Activated CD4-positive, alpha-beta T cell treated with anti-CD3 and anti-CD28 coated beads, Interleukin-2, amount 50 U/mL, for 48 hours (primary cell): ENCODE measurements around the gene RWDD3.

Experiments
- DNase-seq, 2 experiments: peaks; one replicate each; pipeline ENCODE4 v3.0.0-alpha.2; 2020

The RWDD3 gene, protein sequence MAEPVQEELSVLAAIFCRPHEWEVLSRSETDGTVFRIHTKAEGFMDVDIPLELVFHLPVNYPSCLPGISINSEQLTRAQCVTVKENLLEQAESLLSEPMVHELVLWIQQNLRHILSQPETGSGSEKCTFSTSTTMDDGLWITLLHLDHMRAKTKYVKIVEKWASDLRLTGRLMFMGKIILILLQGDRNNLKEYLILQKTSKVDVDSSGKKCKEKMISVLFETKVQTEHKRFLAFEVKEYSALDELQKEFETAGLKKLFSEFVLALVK

DNA sequence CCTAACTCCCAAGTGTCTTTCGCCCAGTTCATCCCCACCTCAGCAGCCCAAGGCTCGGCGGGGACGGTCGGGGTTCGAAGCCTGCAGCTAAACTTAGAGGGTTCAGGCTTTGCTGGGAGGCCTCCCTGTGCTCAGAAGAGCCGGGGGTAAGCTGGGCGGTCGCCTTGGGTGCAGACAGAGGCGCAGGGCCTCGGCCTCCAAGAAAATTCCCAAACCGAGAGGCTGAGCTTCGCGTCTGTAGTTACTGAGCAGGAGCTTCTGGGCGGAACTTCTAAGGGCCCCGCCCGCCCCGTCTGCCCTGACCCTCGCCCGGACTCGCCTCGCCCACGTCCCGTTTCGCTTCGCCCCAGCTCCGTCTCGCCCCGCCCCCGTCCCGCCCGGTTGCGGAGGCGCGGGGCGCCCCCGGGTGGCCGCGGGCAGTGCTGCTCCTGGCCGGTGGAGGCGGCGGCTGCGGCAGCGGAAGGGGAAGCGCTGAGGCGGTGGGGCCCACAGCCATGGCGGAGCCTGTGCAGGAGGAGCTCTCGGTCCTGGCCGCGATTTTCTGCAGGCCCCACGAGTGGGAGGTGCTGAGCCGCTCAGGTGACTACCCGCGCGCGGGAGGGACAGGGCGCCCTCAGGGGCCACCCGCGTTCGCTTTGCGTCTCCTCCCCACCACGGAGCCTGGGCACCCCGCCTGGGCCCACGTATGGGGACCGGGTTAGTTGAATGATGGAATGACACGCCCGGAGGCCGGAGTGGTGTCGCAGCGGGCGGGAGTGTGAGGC lies at the start of gene RWDD3:
Gene RWDD3, plus strand, starts transcription at position 474 of the 764 bp plus-strand sequence. Its CDS starts 21 bp downstream, at position 495.
- DNase-seq = peak; percentile 92

DNA sequence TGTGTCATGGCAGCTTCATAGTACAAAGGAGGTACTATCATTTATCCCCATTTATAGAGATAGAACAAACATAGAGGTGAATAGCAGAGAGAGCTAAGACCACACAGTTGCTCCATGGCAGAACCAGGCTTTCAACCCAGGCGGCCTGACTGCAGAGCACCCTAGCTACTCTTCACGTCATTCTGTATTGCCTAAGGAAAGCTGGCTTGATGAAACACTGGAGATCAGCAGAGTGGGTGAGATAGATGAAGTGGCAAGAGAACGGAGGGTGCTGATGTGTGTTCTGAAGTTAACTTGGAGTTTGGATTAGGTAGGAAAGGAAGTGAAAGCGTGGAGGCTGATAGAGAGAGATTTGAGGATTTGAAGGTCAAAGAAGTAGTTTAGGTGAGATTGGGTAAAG lies 47.9 kb upstream of the RWDD3 start:
- no peak for DNase-seq

DNA sequence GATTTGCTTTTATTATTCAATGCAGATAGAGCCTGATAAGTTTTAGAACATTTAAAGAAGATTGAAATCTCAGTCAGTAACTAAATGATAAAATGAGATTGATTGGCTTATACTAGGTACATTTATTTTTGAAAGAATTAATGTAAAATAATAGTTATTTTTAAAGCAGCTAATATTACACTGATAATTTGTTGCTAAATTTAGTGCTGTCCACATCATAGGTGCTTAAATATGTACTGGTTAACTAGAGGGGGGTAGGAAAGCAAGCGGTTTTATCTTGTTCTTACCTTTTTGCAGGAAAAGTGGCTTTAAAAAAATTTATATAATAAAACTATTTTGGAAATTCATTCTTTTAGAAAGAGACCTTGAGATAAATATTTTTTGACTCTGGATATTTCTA lies 40.4 kb upstream of the RWDD3 start:
- DNase-seq = no peak

DNA sequence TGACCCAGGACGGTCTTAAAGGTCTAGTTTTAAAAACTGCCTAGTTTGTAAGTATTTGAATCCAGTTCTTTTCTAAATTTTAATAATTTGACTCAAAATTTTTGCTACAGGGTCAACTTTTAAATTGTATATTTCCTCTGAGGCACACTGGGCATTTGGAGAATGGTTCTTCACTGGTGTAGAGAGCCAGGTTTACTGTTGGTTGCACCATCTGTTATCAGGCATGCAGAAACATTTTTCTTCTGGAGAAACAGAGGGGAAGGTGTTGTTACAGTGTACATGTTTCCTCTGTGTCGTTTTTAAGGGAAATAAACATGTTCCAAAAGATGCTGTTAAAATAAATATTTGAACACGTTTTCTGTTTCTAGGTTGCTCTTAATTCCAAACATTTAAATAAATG lies 39.0 kb upstream of the RWDD3 start:
- no peak for DNase-seq

DNA sequence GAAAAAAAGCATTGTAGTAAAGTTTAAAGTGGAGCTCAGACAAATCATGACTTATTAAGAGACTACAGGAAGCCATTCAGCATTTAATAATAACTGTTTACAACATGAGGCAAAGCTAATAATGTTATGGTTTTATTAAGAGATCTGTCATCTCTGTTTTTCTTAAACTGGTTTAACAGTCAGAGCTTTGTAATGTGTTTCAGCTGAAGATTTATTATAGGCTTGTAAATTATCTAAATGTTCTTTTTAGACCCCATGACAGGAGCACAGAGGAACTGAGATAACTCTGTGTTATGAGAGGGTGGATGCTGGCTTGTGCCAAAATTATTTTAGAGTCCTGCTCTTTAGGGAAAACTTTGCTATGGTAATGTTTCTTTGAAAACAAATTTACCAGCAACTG lies 38.0 kb upstream of the RWDD3 start:
- no peak for DNase-seq

DNA sequence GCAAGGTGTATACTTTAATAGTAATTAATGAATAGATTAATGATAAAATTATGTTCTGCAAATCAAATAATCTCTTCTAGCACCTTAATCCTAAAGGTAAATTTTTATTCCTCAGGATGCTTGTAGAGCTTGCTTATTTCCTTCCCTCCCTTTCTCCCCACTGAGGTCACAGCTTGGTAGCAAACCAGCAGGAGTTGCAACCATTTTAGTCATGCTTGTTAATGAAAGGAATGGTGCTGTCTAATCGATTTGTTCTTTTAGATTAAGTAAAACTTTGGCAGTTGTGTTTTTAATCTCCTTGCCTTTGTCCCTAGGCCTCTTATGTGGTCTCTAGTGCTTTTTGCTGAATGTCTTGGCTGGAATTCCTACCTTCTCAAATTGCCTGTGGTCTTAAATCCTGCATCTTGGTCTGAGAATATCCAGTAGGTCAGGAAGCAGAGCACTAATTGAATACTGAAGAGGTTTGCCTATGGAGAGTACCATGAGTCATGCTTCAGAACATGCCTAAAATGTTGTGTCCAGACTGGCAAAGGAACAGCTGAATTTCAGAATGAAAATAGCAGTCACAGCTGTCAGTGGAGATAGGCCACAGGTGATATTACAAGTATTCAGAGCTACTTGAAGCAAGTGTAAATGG lies 36.3 kb upstream of the RWDD3 start:
- DNase-seq = no peak

DNA sequence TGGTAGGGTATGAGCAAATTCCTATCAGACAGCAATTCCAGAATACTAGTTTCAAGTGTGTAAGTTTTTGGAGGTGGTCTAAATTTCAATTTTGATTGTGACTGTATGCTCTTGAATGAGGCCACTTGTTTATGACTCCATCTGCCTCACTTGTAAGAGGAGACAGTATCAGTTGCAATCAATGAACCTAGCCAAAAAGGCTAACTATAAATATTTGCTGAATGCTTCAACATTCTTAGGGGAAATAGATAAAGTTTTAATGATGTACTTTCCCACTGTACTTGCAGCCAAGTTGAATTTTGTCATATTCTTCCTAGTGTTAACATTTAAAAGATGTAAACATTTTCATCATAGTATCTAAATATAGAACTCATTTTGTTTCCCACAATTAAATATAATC lies 32.1 kb upstream of the RWDD3 start:
- no peak for DNase-seq

DNA sequence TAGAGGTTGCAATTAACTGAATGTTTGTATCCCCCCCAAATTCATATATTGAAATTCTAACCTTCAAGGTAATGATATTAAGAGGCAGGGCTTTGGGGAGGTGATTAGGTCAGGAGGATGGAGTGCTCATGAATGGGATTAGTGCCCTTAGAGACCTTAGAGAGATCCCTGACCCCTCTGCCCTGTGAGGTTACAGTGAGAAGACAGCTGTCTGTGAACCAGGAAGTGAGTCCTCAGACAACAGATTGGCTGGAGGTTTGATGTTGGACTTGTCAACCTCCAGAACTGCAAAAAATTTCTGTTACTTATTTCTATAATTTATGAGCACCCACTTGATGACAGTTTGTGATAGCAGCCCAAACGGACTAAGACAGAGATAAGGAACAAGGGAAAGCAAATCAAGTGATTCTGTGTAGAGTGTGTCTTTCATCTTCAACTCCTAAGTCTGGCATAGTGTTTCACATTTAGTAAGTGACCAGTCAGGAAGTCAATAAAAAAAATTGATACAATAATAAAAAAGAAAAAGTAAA lies 30.0 kb upstream of the RWDD3 start:
- no peak for DNase-seq

DNA sequence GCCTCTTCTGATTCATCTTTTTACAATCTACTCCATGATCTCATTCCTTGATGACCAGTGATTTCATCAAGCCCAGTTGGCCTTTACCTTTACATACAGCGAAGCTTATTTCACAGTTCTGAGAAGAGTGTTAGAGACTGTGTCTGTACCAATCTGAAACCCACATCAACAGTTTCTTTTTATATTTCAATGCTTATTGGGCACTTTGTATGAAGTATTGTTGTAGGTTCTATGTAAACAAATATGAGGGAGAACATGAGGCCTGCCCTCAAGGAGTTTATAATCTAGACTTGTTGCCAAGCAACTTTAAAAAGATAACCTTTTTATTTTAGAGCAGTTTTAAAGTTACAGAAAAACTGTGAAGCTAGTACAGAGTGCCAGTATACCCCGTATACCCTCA lies 27.5 kb upstream of the RWDD3 start:
- no peak for DNase-seq

DNA sequence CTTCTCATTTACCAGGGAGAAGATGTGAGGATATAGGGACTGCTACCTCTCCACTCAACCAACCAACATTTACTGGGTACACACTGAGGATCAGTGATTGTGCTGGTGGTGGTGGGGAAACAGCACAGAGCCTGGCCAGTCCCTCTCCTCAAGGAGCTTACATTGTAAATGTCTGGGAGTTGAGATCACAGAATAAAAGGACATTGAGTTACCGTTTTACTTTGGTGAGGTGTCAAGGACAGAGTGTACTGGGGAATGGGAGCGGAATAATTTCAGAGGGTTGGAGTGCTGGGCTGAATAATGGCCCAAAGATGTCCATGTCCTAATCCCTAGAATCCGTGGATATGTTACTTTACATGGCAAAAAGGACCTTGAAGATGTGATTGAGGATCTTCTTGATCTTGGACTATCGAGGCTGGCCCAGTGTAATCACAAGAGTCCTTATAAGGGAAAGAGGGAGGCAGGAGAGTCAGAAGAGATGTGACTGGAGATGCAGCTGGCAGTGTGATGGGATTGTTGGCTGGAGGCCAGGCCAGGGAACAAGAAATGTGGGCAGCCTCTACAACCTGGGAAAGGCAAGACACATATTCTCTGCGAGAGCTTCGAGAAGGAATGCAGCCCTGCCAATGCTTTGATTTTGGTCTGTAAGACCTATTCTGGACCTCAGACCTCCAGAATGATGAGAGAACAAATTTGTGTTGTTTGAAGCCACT lies 26.6 kb upstream of the RWDD3 start:
- no peak for DNase-seq

DNA sequence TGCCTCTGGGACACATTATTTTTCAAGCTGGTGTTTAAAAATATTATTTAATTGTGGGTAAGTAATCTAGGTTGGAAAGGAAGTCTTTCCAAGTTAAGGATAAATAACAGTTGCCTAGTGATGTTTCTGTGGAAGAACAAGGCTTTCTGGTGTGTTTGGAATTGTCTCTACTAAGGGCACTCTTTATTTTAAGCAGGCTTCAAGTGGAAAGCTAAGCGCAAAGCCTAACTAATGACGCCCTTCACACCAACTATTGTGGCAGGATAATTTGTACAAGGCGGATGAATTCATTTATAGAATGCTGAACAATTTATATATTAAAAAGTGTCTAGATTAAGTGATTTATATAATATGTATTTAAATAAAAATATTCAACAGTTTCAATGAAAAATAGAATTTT lies 25.1 kb upstream of the RWDD3 start:
- DNase-seq = no peak

DNA sequence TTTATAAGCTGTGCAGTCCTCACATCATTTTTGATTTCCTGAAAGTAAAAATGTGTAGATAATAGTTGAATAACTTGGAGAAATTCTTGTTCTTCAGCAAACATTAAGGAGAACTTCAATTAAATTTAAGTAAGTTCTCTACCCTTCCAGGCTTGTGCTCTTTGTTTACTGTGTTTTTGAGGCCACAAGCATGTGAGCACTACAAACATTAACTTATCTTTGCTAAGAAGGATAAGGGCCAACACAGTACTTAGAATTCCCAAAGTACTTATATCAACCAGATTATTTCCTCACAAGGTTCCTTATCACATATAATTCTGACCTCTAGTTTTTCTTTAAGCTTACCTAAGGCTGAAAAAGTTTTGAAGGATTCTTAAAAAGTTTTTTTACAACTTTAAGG lies 24.7 kb upstream of the RWDD3 start:
- DNase-seq = no peak

DNA sequence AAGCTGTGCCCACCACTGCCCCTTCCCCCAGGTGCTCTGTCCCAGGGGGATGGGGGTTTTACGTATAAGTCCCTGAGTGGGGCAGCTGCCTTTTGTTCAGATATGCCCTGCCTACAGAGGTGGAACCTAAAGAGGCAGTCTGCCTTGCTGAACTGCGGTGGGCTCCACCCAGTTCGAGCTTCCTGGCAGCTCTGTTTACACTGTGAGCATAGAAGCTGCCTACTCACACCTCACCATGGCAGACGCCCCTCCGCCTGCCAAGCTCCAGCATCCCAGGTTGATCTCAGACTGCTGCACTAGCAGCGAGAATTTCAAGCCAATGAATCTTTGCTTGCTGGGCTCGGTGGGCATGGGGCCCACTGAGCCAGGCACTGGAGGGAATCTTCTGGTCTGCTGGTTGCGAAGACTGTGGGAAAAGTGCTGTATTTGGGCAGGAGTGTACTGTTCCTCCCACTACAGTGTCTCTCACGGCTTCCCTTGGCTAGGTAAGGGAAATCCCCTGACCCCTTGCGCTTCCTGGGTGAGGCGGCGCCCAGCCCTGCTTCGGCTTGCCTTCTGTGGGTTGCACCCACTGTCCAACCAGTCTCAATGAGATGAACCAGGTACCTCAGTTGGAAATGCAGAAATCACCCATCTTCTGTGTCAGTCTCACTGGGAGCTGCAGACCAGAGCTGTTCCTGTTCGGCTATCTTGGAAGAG lies 17.6 kb upstream of the RWDD3 start:
- no peak for DNase-seq

DNA sequence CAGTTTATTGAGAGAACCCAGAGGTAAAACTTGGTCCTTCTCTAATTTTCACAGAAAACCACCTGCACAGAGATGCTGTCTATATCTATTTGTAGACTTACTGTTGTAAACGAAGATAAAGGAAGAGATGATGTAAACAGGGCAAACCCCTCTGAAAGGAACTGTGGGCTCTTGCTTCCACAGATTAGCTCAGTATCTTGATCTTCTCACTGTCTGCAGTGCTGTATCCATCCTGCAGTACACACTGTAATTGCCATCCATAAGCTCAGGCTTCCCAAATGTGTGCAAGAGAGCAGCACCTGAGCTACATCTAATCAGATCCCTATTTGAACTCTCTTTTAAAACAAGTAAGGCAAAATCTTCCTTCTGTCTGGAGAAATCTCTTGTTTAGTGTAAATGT lies 16.6 kb upstream of the RWDD3 start:
- DNase-seq = no peak

DNA sequence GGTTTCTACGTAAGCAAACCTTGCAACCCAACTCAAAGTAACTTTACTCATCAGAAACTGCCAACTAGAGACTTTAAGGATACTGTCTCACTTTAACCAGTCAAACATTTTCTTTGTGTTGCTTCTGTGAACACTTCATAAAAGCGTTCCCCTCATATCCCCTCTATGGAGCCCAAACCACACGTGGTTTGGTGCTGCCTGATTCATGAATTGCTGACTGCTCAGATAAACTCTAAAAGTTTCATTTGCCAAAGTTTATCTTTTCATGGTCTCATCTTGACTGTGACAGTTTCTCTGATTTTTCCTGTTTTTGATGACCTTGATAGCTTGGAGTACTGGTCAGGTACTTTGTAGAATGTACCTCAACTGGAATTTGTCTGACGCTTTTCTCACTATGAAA lies 14.6 kb upstream of the RWDD3 start:
- no peak for DNase-seq

DNA sequence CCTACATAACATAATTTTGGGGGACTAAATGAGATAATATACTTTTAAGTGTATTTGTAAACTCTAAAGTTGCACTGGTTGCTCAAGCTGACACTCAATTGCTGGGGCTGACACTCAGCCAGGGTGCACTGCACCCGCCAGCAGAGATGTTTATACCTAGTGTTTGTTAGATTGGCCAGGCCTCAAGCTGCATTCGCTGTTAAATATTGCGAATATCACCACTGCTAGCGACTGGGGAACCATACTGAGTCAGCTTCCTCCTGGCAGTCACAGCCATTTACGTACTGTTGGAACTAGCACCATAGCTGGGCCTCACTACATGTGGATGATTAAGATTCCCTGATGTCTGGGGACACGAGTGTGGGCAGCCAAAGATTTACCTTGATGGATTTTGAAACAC lies 12.7 kb upstream of the RWDD3 start:
- DNase-seq = no peak

DNA sequence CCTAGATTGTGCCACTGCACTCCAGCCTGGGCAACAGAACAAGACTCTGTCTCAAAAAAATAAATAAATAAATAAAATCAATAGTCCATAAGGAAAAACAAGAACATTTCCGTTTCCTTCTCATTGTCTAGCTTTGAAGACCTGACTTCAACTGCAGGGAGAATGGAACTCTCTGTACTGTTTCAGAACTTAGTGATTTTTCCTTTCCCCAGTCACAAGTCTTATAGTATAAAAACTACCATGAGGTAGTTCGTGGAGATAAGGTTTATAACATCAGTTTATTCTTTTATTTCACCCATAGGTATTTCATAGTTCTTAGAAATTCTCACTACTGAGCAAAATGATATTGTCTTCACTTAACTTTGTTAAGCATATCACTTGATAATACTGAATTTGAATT lies 11.4 kb upstream of the RWDD3 start:
- no peak for DNase-seq

DNA sequence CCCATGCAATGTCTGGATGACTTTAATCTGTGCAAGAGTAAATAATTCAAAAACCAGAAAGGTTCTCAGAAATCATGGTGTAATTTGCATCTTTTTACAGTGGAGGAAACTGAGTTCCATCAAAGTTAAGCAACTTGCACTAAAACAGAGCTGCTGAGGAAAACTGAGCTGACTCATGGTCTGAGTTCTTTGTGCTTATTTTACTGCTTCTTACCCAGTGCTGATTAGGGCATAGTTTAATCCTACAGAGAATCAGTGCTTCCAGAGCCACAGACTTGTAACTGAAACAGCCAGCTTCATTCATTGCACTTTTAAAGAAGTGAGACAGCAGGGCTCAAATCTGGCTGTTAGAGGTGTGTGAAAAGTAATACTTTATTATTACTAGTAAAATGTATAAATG lies 10.9 kb upstream of the RWDD3 start:
- no peak for DNase-seq

DNA sequence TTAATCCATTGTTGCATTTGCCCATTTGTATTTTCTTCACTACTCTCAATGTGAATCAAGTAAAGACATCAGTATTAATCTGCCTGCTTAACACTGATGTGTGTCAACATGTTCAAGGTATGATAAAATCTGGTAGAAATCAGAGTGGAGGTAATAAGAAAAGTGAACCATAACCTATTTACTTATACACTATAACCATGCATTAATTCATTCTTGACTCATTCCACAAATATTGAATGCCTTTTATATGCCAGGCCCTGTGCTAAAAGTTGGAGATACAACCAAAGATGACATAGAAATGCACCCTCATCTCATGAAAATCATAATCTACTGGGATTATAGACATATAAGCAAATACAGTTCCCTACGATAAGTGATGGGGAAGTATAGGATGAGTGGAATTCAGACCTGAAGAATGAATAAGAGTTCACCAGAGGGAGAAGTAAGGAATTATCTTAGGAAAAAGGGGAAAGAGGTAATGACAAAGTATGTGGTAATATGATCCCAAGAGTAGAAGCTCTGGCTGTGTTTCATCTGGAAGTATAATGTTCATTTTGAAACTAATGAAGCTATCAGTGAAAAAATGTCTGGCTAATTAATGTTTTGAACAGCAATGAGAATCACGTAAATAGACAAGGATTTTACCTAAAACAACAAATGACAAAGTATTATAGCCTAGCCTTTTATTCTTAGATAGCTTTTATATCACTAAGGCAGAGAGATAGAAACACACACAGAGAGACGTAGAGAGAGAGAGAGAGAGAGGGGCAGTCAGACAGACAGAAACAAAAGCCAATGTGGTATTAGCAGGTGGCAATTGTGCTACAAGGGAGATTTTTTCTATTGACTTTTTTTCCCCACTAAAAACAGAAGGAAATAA lies 7.0 kb upstream of the RWDD3 start:
- no peak for DNase-seq

DNA sequence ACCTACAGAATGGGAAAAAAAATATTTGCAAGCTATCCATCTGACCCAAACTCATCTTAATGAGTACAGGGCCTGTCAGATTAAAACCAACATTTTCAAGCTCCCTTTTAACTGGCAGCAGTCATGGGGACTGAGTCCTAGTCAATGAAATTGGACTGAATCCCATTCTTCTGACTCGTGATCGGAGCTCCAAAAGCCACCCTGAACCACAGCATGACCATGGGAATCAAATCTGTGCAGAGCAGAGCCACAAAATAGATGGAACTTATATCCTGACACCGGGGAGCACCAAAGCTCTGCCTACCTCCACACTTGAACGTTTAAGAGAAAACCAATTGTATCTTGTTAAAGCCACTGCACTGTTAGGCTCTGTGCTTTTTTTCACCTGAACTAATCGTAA lies 5.0 kb upstream of the RWDD3 start:
- no peak for DNase-seq

DNA sequence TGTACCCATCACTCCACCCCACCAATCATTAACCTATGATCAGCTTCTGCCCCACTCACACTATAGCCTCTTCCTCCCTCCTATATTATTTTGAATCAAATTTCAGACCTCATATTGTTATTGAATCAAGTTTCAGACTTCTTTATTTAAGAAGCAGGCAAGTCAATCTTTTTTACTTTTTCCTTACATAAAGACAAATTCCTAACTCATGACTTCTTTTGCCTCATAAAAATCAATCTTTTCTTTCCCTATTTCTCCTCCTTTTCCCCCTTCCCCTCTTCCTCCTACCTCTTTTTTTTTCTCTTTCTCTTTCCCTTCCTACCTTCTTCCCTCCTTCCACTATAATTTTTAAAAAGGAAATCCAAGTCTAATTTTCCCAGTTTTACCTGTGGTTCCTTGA lies 4.3 kb upstream of the RWDD3 start:
- no peak for DNase-seq

DNA sequence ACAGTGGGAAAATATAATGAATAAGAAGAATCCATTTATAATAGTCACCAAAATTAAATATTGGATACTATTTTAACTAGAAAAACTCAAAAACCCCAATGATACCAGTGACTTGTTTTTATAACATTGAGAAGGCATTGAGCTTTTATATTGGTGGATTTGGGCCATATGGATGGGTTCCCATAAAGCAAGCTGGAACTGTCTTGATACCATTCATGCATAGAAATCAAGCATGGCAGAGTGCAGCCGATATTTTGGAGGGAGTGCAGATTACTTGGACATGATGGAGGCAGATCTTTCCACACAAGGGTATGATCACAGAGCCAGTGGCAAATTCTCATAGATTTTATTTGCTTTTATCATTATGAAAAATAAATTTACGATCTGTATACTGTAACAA lies 3.8 kb upstream of the RWDD3 start:
- DNase-seq = no peak
